Measurements from ENCODE around the gene DMRT1.

DMRT1 gene

DNA sequence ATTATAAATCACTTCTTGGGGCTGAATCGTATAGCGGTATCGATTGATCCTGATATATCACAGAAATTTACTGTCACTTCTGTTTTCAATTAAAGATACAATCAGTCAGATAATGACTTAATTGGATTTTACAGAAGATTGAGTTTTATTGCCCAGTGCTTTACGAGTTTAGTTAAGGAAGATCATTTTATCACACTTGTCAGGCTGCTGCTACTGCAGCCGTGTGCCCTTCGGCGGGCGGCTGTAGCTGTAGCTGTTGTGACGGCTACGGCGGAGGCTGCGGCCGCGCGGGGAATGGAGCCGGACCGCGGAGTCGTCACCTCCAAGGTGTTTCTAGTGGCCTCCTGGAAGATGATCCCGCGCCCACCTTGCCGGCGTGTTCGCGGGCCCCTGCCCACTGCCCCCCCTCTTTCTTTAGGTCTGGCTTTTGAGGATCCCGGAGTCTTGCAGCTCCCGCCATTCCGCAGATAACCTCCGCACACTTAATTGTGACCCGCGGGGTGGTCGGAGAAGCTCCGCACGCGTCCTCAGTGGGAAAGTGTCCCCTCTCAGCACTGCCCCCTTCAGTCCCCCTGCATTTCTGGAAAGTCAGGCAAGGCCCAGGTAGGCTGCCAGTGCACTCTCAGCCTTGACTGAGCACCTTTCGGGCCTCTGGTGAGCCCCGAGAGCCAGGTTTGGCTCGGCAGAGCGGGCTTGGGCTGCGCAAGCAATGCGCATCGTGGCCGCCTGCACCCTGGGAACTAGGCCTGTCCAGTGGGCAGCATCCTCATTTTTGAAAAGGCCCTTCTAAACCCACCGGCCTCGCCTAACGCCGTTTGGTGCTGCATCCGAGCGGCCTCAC, 128.0 kb downstream of the DMRT1 start:
- in situ Hi-C loops (cut with MboI; ENCODE audit: low sequenced_read_pairs): no loop called here

GRCh38 chr9:970151-970996, 128.9 kb downstream of the DMRT1 start:
- in situ Hi-C loops (cut with MboI; ENCODE audit: low sequenced_read_pairs): no loop called here

- in situ Hi-C loops (cut with MboI; ENCODE audit: low sequenced_read_pairs): no loop called here
Observed at GRCh38 chr9:971901-972500, 130.5 kb downstream of the DMRT1 start.

- in situ Hi-C loops (cut with MboI; ENCODE audit: low sequenced_read_pairs): no loop called here
Observed at GRCh38 chr9:972501-973294, 131.2 kb downstream of the DMRT1 start.

GRCh38 chr9:973295-973834, 131.9 kb downstream of the DMRT1 start:
- in situ Hi-C loops (cut with MboI; ENCODE audit: low sequenced_read_pairs): no loop called here

DNA sequence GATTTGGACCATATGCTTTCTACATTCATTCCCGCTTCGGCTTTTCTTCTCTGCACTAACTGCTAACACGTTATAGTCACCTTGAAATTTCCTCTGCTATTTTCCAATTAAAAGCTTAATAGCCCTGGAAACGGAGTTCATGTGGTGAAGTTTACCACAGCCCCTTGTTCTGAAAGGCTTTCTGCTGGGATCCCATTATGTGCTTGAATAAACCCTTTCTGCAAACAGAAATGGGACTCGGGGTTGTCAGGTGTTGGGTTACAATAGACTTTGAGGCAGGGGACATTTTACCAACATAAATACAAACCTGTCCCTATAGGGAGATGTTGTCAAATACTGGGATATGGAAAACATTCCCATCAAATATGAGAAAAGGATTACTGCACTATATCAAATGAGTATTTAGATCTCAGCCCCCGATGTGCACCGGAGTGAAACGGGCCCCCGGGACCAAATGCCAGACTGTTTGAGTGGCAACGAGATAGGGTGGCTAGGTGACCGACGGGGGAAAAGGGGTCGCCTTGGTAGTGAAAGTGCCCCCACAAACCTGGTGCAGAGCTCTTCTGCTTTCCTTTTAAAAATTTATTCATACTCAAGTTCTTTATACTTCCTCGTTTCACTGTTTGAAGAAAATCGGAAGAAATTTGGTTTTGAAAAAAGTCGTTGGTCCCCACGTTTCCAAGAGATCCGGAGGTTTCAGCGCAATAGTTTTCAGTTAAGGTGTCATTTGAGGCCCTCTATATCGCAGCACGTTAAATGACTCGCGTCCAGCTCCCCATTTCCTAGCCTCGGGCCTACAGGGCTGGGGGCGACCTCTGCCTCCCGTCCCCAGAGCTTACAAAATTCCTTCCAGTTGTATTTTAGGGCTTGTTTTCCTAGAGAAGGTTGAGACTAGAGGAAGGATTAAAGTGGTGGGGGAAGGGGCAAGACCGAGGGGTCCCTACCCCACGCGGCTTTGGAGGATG, 132.8 kb downstream of the DMRT1 start:
- in situ Hi-C loops (cut with MboI; ENCODE audit: low sequenced_read_pairs): no loop called here

DNA sequence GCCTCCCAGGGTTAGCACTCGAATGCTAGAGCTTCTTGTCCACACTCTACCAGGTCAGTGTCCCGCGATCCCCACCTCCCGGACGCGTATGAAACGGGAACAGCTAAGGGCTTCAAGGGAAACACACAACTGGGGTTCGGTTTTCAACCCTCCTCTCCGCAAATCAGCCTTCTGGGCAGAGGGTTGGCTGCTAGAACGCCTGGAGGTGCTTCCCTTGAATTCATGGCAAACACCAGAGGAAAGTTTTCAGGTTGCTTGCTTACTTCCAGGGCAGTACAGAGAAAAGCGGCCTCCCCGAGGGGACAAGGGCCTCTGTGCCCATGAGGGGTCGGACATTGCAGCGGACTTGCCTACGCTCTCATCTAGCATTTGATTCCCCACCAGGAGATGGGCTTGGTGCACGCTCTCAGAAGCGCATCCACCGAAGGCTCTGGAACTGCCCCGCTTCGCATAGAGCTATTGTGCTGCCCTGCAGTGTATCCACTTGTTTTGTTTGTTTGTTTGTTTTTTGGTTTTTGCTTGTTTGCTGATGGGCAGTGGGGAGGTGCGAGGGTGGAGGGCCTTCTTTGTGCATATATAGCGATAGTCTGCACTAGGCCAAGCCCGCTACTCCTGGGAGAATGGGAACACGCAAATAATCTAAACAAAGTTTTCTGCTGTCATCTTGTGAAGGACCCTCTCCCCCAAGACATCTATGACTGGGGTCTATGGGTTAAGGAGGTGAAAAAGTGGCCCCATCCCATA, 133.7 kb downstream of the DMRT1 start:
- in situ Hi-C loops (cut with MboI; ENCODE audit: low sequenced_read_pairs): no loop called here

- in situ Hi-C loops (cut with MboI; ENCODE audit: low sequenced_read_pairs): no loop called here
Observed at GRCh38 chr9:975740-976257, 134.3 kb downstream of the DMRT1 start.

GRCh38 chr9:976258-976942, 134.9 kb downstream of the DMRT1 start, which contains the start of gene DMRT3:
TSS of gene DMRT3 (plus strand) at chr9:976655. CDS start at chr9:977002, 347 bp downstream.
- in situ Hi-C loops (cut with MboI; ENCODE audit: low sequenced_read_pairs): no loop called here

- in situ Hi-C loops (cut with MboI; ENCODE audit: low sequenced_read_pairs): no loop called here
Observed at GRCh38 chr9:976943-977837, 135.7 kb downstream of the DMRT1 start.

DNA sequence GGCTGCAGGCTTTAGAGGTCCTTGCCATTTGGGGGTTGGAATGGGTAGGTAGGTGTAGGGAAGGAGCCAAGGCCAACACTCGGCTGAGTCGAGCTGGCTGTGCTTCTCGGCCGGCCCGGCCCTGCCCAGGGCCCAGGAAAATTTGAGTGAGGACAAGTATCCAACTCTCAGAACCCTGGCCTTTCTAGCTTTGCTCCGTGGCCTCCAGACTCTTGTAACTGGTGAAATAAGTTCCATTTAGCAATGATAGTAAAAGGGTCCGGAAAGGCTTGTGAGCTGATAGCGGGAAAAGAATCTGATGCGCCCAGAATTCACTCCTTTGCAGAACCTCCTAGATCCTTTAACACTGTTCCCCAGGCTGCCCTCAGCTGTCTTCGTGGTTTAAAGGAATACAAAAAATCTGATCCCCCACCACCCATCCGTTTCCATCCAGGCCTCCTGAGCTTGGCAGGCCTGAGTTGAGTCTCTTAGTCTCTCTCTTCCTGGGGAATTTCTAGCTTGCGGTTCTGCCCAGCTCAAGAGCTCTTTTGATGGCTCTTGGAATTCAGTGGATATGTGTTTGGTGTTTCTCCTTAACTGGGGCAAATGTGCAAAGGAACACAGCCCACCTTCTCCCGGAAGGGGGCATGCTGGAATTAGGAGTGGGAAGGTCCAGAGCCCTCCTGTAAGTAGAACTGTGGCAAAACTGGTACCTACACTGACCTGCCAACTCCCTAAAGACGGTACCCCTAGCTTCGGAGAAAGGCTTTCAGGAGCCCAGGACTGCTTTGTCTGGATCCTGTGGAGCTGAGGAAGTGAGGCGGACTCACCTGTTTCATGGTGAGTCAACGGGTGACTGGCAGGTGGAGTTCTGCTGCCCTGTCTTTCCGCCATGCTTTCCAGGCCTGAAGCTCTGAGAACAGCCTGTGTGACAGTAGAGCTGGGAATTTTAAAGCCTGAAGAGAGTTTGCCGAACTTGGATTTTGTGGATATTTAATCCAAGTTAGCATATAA, 136.6 kb downstream of the DMRT1 start:
- in situ Hi-C loops (cut with MboI; ENCODE audit: low sequenced_read_pairs): no loop called here

DNA sequence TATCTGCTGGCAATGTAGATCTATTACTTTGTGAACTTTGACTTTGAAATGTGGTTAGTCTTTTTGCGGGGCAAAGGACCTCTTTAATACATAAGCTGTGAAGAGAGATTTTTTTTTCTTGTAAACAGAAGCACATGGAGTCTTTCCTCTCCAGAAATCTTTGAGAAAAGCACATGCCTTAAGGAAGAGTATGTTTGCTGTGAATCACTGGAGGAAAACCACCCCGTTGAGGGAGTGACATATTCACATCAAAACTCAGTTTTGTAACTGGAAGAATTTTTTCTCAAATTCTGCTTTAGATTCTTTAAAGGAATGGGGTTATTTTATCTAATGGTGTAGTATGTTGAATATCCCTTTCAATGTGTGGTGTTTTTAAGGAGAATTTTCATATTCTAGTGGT, 138.5 kb downstream of the DMRT1 start:
- in situ Hi-C loops (cut with MboI; ENCODE audit: low sequenced_read_pairs): no loop called here

GRCh38 chr9:980640-981039, 139.1 kb downstream of the DMRT1 start:
- in situ Hi-C loops (cut with MboI; ENCODE audit: low sequenced_read_pairs): no loop called here

GRCh38 chr9:981491-981898, 140.0 kb downstream of the DMRT1 start:
- in situ Hi-C loops (cut with MboI; ENCODE audit: low sequenced_read_pairs): no loop called here

DNA sequence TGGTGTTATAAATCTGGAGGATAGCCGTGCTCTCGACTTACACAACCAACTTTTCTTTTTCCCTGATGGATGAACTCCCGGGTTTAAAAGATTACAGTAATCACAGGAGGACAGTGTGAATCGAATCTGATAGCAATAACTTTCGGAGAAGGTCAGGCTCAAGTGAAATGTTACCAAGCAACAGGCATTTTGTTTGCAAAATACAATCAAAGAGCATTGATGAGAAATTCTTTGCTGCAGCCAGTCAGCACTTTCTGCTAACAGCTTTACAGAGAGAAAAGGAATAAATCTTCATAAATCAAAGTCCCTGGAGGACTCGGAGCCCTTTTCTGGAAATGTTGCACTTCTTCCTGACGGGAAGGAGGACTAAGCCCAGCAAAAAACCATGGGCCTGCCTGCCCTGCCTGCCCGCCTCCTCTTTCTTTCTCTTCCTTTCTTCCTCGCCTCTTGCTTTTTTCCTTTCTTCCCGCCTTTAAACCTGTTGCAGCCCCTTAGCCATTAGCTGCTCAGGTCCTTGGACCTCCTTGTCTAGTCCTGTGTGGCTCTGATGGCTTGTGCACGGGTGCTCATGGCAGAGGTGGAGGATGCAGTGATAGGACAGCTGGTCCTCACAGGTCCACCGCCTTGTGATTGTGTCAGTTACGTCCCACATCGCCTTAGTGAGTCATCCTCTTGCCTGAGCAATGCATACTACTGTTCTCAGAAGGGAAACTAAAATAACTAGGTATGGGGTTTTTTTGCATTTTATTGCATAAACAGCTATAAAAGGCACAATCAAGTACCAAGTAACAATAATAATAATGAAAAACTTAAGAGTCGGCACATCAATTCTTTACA, 141.1 kb downstream of the DMRT1 start:
- in situ Hi-C loops (cut with MboI; ENCODE audit: low sequenced_read_pairs): no loop called here

Measured in HL-60/S4 treated with retinoic acid at 250 ng/mL for 4 days and 3 days (cell line).